HL-60 (cell line): ENCODE data around the gene RAP1GAP2.

Experiments used
- DNase-seq, 2 experiments: peaks; one replicate each; pipeline ENCODE4 v3.0.0-alpha.2; 2010 to 2020; ENCODE audit warnings: low read depth in 1 of 2, low spot score in 1 of 2
- H3K27ac ChIP-seq: fragments of 250-450 bp; sonication (Bioruptor Pico); replicated peaks from 2 replicates; pipeline ENCODE4 v1.5.1; 2020; ENCODE audit warnings: mild to moderate bottlenecking, moderate library complexity
- H3K27me3 ChIP-seq: fragments of 250-450 bp; sonication (Bioruptor Pico); 2 replicates; pipeline ENCODE4 v1.5.1; 2021; ENCODE audit warnings: mild to moderate bottlenecking, moderate library complexity; ENCODE audit not compliant: insufficient read depth, poor library complexity, severe bottlenecking
- H3K4me3 ChIP-seq: replicated peaks from 2 replicates; pipeline ENCODE4 v1.5.1; 2011; ENCODE audit warnings: mild to moderate bottlenecking, control low read depth, low read length; ENCODE audit not compliant: insufficient read depth
- CTCF ChIP-seq: IDR thresholded peaks from one replicate; pipeline ENCODE4 v1.5.1; 2011; ENCODE audit warnings: low read length, control low read depth, inconsistent platforms; ENCODE audit not compliant: insufficient read depth
- GABPA ChIP-seq: IDR thresholded peaks from 2 replicates; pipeline ENCODE4 v1.6.1; 2012; ENCODE audit warnings: low read depth
- POLR2AphosphoS5 ChIP-seq: IDR thresholded peaks from 2 replicates; pipeline ENCODE4 v1.6.1; 2012; ENCODE audit warnings: low read depth
- REST ChIP-seq: IDR thresholded peaks from 2 replicates; pipeline ENCODE4 v1.6.1; 2012; ENCODE audit warnings: low read depth; ENCODE audit not compliant: insufficient replicate concordance
- SPI1 ChIP-seq: IDR thresholded peaks from 2 replicates; pipeline ENCODE4 v1.6.1; 2012; ENCODE audit warnings: low read depth, mild to moderate bottlenecking, borderline replicate concordance

Gene RAP1GAP2

GRCh38 chr17:2916461-2916860, 120.2 kb downstream of the RAP1GAP2 start:
- no peak for TF ChIP-seq CTCF
- no peak for TF ChIP-seq GABPA
- TF ChIP-seq REST, result no peak
- TF ChIP-seq SPI1, result no peak
- TF ChIP-seq POLR2AphosphoS5, result no peak
- no peak for DNase-seq
- Histone ChIP-seq H3K27ac (no peak overlapping the region), H3K4me3 (no peak overlapping the region), H3K27me3 (no peaks in the 10 kb centered on the region)

- TF ChIP-seq REST, result no peak
- TF ChIP-seq CTCF, result no peak
- no peak for TF ChIP-seq SPI1
- no peak for TF ChIP-seq POLR2AphosphoS5
- no peak for TF ChIP-seq GABPA
- Histone ChIP-seq H3K27me3 (no peaks in the 10 kb centered on the region), H3K4me3 (no peak overlapping the region), H3K27ac (no peak overlapping the region)
- no peak for DNase-seq
These were observed 125.2 kb downstream of the RAP1GAP2 start for GRCh38 chr17:2921443-2921842.

DNA sequence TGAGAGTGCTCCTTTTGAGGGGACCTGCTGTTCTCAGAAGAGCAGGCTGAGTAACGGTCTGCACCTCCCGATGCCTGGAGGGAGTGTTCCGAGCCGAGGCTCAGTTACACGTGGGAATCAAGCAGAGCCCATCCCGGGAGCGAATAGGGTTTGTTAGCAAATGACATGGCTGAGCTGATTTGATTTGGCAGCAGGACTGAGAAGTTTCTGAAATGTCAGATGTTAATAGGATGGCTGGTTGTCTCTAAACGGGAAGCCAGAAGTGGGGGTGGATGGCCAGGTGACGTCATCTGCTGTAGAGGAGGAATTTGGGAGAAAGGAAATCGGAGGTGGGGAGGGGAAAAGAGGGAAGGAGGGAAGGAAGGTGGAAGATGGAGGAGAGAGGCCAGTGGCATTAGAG, 128.0 kb downstream of the RAP1GAP2 start:
- no peak for DNase-seq

More for the DNA sequence above, 128.0 kb downstream of the RAP1GAP2 start:
- no peak for TF ChIP-seq CTCF
- H3K4me3 ChIP-seq, result no peak overlapping the region
- no peak overlapping the region for H3K27ac ChIP-seq
- H3K27me3 ChIP-seq, result no peaks in the 10 kb centered on the region
